GM20000 (cell line): ENCODE results near the gene CIC.

Experiments used
- DNase-seq: peaks from one replicate; pipeline ENCODE4 v3.0.0; 2012; ENCODE audit warnings: low spot score
- TF ChIP-seq, protein P1 (sequence below): IDR thresholded peaks from 2 replicates; pipeline ENCODE4 v1.5.1; 2012; ENCODE audit warnings: mild to moderate bottlenecking, control low read depth; ENCODE audit errors: extremely low read depth, missing control alignments

CIC gene

GRCh38 chr19:42272535-42272897, 3.5 kb downstream of the CIC start:
- DNase-seq, result no peak
- TF ChIP-seq, protein P1, sequence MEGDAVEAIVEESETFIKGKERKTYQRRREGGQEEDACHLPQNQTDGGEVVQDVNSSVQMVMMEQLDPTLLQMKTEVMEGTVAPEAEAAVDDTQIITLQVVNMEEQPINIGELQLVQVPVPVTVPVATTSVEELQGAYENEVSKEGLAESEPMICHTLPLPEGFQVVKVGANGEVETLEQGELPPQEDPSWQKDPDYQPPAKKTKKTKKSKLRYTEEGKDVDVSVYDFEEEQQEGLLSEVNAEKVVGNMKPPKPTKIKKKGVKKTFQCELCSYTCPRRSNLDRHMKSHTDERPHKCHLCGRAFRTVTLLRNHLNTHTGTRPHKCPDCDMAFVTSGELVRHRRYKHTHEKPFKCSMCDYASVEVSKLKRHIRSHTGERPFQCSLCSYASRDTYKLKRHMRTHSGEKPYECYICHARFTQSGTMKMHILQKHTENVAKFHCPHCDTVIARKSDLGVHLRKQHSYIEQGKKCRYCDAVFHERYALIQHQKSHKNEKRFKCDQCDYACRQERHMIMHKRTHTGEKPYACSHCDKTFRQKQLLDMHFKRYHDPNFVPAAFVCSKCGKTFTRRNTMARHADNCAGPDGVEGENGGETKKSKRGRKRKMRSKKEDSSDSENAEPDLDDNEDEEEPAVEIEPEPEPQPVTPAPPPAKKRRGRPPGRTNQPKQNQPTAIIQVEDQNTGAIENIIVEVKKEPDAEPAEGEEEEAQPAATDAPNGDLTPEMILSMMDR, result no peak

DNA sequence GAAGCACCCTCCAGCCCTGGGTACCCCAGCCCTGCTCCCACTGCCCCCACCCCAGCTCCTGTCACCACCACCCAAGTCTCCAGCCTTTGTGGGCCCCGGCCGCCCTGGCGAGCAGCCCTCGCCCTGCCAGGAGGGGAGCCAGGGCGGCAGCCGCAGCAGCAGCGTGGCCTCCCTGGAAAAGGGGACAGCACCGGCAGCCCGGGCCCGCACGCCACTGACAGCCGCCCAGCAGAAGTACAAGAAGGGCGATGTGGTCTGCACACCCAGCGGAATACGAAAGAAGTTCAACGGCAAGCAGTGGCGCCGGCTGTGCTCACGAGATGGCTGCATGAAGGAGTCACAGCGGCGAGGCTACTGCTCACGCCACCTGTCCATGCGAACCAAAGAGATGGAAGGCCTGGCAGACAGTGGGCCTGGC, 3.9 kb downstream of the CIC start:
- TF ChIP-seq, protein P1, result no peak
- DNase-seq, result no peak

GRCh38 chr19:42273407-42274064, 4.5 kb downstream of the CIC start:
- no peak for DNase-seq
- TF ChIP-seq, protein P1, result no peak

- TF ChIP-seq, protein P1, result no peak
- DNase-seq, result no peak
Measured at GRCh38 chr19:42274065-42274682, 5.1 kb downstream of the CIC start.

DNA sequence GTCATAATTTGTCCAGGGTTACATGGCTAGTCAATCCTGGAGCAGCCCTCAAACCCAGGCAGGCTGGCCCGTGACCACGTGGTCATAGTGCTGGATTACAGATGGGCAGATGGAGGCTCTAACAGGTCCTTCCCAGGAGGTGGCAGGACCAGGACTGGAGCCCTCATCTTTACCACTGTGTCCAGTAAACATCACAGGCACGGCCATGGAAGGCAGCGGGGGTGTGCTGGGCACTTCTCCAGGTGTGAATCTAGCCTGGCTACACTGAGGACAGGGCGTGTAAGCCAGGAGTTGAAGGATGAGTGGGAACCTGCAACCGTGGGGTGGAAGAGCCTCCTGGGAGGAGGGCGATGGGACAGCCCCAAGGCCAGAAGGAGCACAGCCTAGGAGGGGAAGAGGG, 6.1 kb downstream of the CIC start:
- DNase-seq, result no peak
- TF ChIP-seq, protein P1, result no peak

GRCh38 chr19:42275517-42275916, 6.5 kb downstream of the CIC start:
- no peak for DNase-seq
- TF ChIP-seq, protein P1, result no peak

DNA sequence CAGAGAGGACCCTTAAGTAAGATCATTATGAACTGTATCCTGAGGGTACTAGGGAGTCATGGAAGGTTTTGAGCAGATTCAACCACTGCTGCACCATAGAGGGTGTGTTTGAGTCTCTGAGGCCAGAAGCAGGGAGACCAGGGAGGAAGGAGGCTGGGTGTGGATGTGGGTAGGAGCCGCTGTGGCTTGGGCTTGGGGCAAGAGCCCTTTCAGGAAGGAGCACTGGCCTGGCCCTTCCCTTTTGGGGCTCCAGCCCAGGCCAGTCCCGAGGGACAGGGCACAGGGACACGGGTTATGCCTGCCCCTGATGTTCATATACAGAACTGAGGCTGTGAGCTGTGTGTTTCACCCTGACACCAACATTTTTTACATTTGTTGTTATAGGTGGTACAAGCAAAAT, 7.2 kb downstream of the CIC start:
- no peak for DNase-seq
- TF ChIP-seq, protein P1, result no peak
